Bronchial epithelial cell (primary cell): Measurements from ENCODE around the gene AQP1. TPM values are rescaled to one million over a fixed set of nuclear protein-coding genes. Genes with fewer than 3 reads are reported as not detected.

Source experiments
- DNase-seq: peaks from one replicate; pipeline ENCODE4 v3.0.0-alpha.2; 2010; ENCODE audit warnings: low read depth
- FAIRE-seq: peaks from 2 replicates; lab custom pipeline; 2011; peaks lifted over from hg19 to GRCh38; lab: Jason Lieb, UNC
- H3K27me3 ChIP-seq: 2 replicates; pipeline ENCODE4 v1.5.1; 2011; ENCODE audit warnings: low read length; ENCODE audit not compliant: control insufficient read depth, insufficient read depth
- H3K36me3 ChIP-seq: 2 replicates; pipeline ENCODE4 v1.5.1; 2011; ENCODE audit warnings: low read length; ENCODE audit not compliant: control insufficient read depth, insufficient read depth
- H3K4me3 ChIP-seq: 2 replicates; pipeline ENCODE4 v1.5.1; 2011; ENCODE audit warnings: mild to moderate bottlenecking, low read depth, low read length, control low read depth
- CTCF ChIP-seq: IDR thresholded peaks from 2 replicates; pipeline ENCODE4 v1.5.1; 2011; ENCODE audit warnings: mild to moderate bottlenecking, moderate library complexity, low read length, control low read depth, inconsistent platforms; ENCODE audit not compliant: insufficient read depth, severe bottlenecking
- total RNA-seq: library from RNA; depleted of rRNA; stranded (reverse); fragments of >200 nt; gene quantifications from 2 replicates; pipeline ENCODE4 v1.2.1, GENCODE V29; 2014

The AQP1 gene
- total RNA-seq, 1 donor from 2014 or later, result under 0.01 TPM

GRCh38 chr7:30899066-30899465 is 12.6 kb upstream of the AQP1 start:
- no peak for TF ChIP-seq CTCF
- no peak for DNase-seq
- no peak for FAIRE-seq
- Histone ChIP-seq H3K36me3 (no peaks in the 10 kb centered on the region), H3K4me3 (no peak overlapping the region), H3K27me3 (peaks cover 5% of the 10 kb centered on the region)

GRCh38 chr7:30899630-30900029 is 12.0 kb upstream of the AQP1 start:
- Histone ChIP-seq H3K27me3 (peaks cover 5% of the 10 kb centered on the region), H3K4me3 (no peak overlapping the region), H3K36me3 (no peaks in the 10 kb centered on the region)
- TF ChIP-seq CTCF, result no peak
- DNase-seq (no peak), FAIRE-seq (no peak)

- no peak for FAIRE-seq
- H3K36me3 ChIP-seq, result no peaks in the 10 kb centered on the region
- no peak for DNase-seq
- TF ChIP-seq CTCF, result no peak
- H3K4me3 ChIP-seq, result no peak overlapping the region
- peaks cover 5% of the 10 kb centered on the region for H3K27me3 ChIP-seq
Observed at GRCh38 chr7:30900053-30900452, 11.6 kb upstream of the AQP1 start.

GRCh38 chr7:30900803-30901362 is 10.8 kb upstream of the AQP1 start:
- no peaks in the 10 kb centered on the region for H3K36me3 ChIP-seq
- FAIRE-seq, result no peak

GRCh38 chr7:30901856-30902255 is 9.8 kb upstream of the AQP1 start:
- FAIRE-seq (no peak), DNase-seq (no peak)
- Histone ChIP-seq H3K36me3 (no peaks in the 10 kb centered on the region), H3K27me3 (peaks cover 1% of the 10 kb centered on the region), H3K4me3 (no peak overlapping the region)
- TF ChIP-seq CTCF, result no peak

More at GRCh38 chr7:30900803-30901362, 10.8 kb upstream of the AQP1 start:
- Histone ChIP-seq H3K27me3 (peaks cover 5% of the 10 kb centered on the region), H3K4me3 (no peak overlapping the region)
- TF ChIP-seq CTCF, result no peak
- no peak for DNase-seq

- no peak for TF ChIP-seq CTCF
- Histone ChIP-seq H3K36me3 (no peaks in the 10 kb centered on the region), H3K27me3 (peaks cover 1% of the 10 kb centered on the region), H3K4me3 (no peak overlapping the region)
- FAIRE-seq (no peak), DNase-seq (no peak)
Observed at GRCh38 chr7:30902466-30902865, 9.2 kb upstream of the AQP1 start.
